NT2/D1 (cell line): ENCODE results near the gene MLLT3.
"Not testable (repeated sequence)": the region's sequence is repeated elsewhere in the genome, so short reads cannot be mapped to it uniquely, and the experiment has no call there.

Source experiments
- DNase-seq: peaks from one replicate; pipeline ENCODE4 v3.0.0-alpha.2; 2011; ENCODE audit warnings: low read depth, low spot score
- H3K27me3 ChIP-seq: 2 replicates; pipeline ENCODE4 v1.6.0; 2011; ENCODE audit warnings: mild to moderate bottlenecking; ENCODE audit not compliant: insufficient read length, insufficient read depth
- H3K36me3 ChIP-seq: 2 replicates; pipeline ENCODE4 v1.6.1; 2011; ENCODE audit warnings: mild to moderate bottlenecking, low read length, mixed read lengths; ENCODE audit not compliant: insufficient read depth, insufficient read length
- H3K4me1 ChIP-seq: 2 replicates; pipeline ENCODE4 v1.5.1; 2011; ENCODE audit not compliant: insufficient read depth, insufficient read length
- H3K4me3 ChIP-seq: 2 replicates; pipeline ENCODE4 v1.5.1; 2011; ENCODE audit warnings: low read depth; ENCODE audit not compliant: insufficient read length
- H3K9ac ChIP-seq: 2 replicates; pipeline ENCODE4 v1.6.0; 2011; ENCODE audit warnings: low read depth; ENCODE audit not compliant: insufficient read length
- H3K9me3 ChIP-seq: 2 replicates; pipeline ENCODE4 v1.5.1; 2011; ENCODE audit warnings: mild to moderate bottlenecking, low read length; ENCODE audit not compliant: insufficient read depth
- SUZ12 ChIP-seq: IDR thresholded peaks from 2 replicates; pipeline ENCODE4 v1.6.1; 2011; ENCODE audit not compliant: insufficient read length, insufficient read depth; ENCODE audit errors: extremely low read depth
- YY1 ChIP-seq: IDR thresholded peaks from 2 replicates; pipeline ENCODE4 v1.6.1; 2011; ENCODE audit not compliant: insufficient read length, insufficient read depth
- ZNF274 ChIP-seq: IDR thresholded peaks from 2 replicates; pipeline ENCODE4 v1.6.1; 2011; ENCODE audit warnings: mild to moderate bottlenecking, low read depth, low read length

MLLT3 gene

DNA sequence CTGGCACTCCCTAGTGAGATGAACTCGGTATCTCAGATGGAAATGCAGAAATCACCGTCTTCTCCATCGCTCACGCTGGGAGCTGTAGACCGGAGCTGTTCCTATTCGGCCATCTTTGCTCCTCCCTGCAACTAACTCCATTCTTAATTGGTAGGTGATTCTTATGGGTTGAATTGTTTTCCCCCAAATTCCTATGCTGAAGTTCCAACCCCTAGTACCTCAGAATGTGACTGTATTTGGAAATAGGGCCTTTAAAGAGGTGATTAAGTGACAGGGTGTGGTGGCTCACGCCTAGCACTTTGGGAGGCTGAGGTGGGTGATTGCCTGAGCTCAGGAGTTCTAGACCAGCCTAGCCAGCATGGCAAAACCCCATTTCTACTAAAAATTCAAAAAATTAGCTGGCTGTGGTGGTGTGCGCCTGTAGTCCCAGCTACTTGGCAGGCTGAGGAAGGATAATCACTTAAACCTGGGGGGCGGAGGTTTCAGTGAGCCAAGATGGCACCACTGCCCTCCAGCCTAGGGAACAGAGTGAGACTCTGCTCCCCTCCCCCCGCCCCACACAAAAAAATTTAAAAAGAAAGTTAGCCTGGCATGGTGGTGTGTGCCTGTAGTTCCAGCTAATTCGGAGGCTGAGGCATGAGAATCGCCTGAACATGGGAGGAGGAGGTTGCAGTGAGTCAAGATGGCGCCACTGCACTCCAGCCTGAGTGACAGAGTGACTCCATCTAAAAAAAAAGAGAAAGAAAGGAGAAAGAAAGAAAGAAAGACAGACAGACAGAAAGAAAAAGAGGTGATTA lies 36.6 kb upstream of the MLLT3 start:
- DNase-seq = no peak
- Histone ChIP-seq H3K36me3 (peaks cover 4% of the 10 kb centered on the region), H3K9me3 (peaks cover 7% of the 10 kb centered on the region; the same call in 1 of the 2 replicates), H3K4me3 (peak overlapping the region; percentile 72), H3K27me3 (no peaks in the 10 kb centered on the region), H3K4me1 (no peaks in the 10 kb centered on the region), H3K9ac (peak overlapping the region; percentile 79)
- TF ChIP-seq ZNF274 = no peak
- TF ChIP-seq YY1 = peak; percentile 5

GRCh38 chr9:20658246-20658667 lies 36.0 kb upstream of the MLLT3 start:
- not testable (repeated sequence) for DNase-seq, H3K4me1 ChIP-seq, H3K9me3 ChIP-seq, H3K27me3 ChIP-seq, H3K36me3 ChIP-seq
- H3K4me3 ChIP-seq = peak overlapping the region; percentile 72
- peak overlapping the region; percentile 79 for H3K9ac ChIP-seq

GRCh38 chr9:20651939-20652338 lies 29.6 kb upstream of the MLLT3 start:
- TF ChIP-seq SUZ12 (no peak), ZNF274 (no peak), YY1 (no peak)
- Histone ChIP-seq H3K9me3 (peaks cover 7% of the 10 kb centered on the region; the same call in 1 of the 2 replicates), H3K27me3 (no peaks in the 10 kb centered on the region), H3K9ac (no peak overlapping the region), H3K4me1 (no peaks in the 10 kb centered on the region), H3K4me3 (no peak overlapping the region), H3K36me3 (no peaks in the 10 kb centered on the region)
- no peak for DNase-seq

DNA sequence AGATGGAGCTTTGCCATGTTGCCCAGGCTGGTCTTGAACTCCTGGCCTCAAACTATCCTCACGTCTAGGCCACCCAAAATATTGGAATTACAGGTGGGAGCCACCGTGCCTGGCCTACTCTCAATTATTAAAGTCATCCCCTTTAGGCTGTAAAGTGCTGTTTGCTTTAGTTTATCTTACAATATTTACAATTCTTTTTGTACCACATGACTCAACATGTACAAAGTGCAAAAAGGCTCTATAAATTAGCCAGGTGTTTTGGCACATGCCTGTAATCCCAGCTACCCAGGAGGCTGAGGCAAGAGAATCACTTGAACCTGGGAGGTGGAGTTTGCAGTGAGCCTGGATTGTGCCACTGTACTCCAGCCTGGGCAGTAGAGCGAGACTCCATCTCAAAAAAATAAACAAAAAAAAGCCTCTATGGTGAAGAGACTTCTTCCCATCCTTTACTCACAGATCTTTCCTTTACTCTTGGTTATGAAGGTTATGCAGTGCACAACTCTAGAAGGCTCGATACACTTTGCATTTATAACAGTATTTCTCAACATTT lies 28.5 kb upstream of the MLLT3 start:
- Histone ChIP-seq H3K4me3 (no peak overlapping the region), H3K27me3 (no peaks in the 10 kb centered on the region), H3K4me1 (no peaks in the 10 kb centered on the region), H3K9me3 (peaks cover 7% of the 10 kb centered on the region; the same call in 1 of the 2 replicates), H3K36me3 (no peaks in the 10 kb centered on the region), H3K9ac (no peak overlapping the region)
- no peak for DNase-seq
- TF ChIP-seq ZNF274 = no peak
- TF ChIP-seq YY1 = no peak
- no peak for TF ChIP-seq SUZ12

DNA sequence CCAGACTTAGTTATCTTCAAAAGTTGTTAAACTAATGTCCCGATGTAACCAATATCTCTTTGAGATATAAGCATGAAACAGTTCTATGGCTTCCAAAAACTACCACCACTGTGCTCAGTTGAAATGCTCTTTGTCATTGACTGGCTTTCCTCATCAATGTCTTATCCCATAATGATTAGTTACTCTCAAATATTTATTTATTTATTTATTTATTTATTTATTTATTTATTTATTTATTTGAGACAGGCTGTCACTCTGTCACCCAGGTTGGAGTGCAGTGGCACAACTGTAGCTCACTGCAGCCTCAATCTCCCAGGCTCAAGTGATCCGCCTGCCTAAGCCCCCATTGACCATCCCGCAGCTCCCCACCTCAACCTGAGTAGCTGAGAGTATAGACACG lies 28.0 kb upstream of the MLLT3 start:
- no peaks in the 10 kb centered on the region for H3K27me3 ChIP-seq
- peaks cover 7% of the 10 kb centered on the region; the same call in 1 of the 2 replicates for H3K9me3 ChIP-seq
- TF ChIP-seq SUZ12 (no peak), YY1 (no peak), ZNF274 (no peak)
- no peak overlapping the region for H3K4me3 ChIP-seq
- no peaks in the 10 kb centered on the region for H3K36me3 ChIP-seq
- H3K9ac ChIP-seq = no peak overlapping the region
- no peaks in the 10 kb centered on the region for H3K4me1 ChIP-seq
- DNase-seq = no peak

DNA sequence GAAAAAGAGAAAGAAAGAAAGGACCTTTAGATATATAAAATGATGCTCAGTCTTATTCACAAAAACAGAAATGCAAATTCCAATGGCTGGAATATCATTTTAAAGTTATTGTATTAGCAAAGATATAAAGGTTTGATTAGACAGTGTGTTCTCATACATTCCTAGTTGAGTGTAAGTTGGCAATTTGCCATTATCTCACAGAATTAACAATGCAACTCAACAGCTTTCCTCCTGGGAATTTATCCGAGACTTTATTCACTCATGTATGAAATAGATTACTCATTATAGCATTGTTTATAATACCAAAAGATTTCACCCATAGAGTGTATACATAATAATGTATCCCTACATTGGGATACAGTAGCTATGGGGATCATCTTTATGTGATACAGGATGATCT lies 27.1 kb upstream of the MLLT3 start:
- Histone ChIP-seq H3K9me3 (0 out of 2 replicates have a peak, but pooled peaks cover 2% of the 10 kb centered on the region), H3K4me3 (no peak overlapping the region), H3K27me3 (no peaks in the 10 kb centered on the region), H3K4me1 (no peaks in the 10 kb centered on the region), H3K9ac (no peak overlapping the region), H3K36me3 (no peaks in the 10 kb centered on the region)
- DNase-seq = no peak
- TF ChIP-seq ZNF274 (no peak), SUZ12 (no peak), YY1 (no peak)

- Histone ChIP-seq H3K4me3 (no peak overlapping the region), H3K36me3 (no peaks in the 10 kb centered on the region), H3K9ac (no peak overlapping the region), H3K27me3 (no peaks in the 10 kb centered on the region), H3K9me3 (no peaks in the 10 kb centered on the region), H3K4me1 (no peaks in the 10 kb centered on the region)
- TF ChIP-seq YY1 (no peak), ZNF274 (no peak), SUZ12 (no peak)
- no peak for DNase-seq
These were observed 24.4 kb upstream of the MLLT3 start for GRCh38 chr9:20646656-20647055.
